AG04449 (cell line): ENCODE measurements around the gene KPNB1.

Experiments used
- CTCF ChIA-PET: fragments of 350-600 bp; formaldehyde crosslinking; extraction: SDS; loops from one replicate; lab custom pipeline; 2021; ENCODE audit warnings: antibody characterized with exemption; lab: Yijun Ruan, JAX
- POLR2A ChIA-PET: fragments of 400-600, 350-600 bp; formaldehyde crosslinking; extraction: SDS; loops from one replicate; lab custom pipeline; 2020; ENCODE audit warnings: antibody characterized with exemption, inconsistent platforms; lab: Yijun Ruan, JAX
- DNase-seq: peaks from one replicate; pipeline ENCODE4 v3.0.0-alpha.2; 2010; ENCODE audit warnings: low read depth, low spot score
- H3K4me3 ChIP-seq: 2 replicates; pipeline ENCODE4 v1.5.1; 2011; ENCODE audit warnings: low read depth, mild to moderate bottlenecking, control low read depth, low read length
- CTCF ChIP-seq: IDR thresholded peaks from one replicate; pipeline ENCODE4 v1.5.1; 2011; ENCODE audit warnings: mild to moderate bottlenecking, moderate library complexity, low read length, control low read depth, inconsistent platforms; ENCODE audit not compliant: insufficient read depth; ENCODE audit errors: missing control alignments

KPNB1 gene

GRCh38 chr17:47641202-47641601, 8.5 kb upstream of the KPNB1 start:
- no peak for DNase-seq
- ChIA-PET POLR2A (interaction anchor here (0.6 kb wide), 1 partner anchor 10 kb away, joined by 4 read pairs; no protein-coding TSS in a partner anchor), CTCF (interaction anchor here (0.6 kb wide), 1 partner anchor 137 kb away, joined by 3 read pairs; no protein-coding TSS in a partner anchor)
- TF ChIP-seq CTCF: no peak
- no peak overlapping the region for H3K4me3 ChIP-seq

DNA sequence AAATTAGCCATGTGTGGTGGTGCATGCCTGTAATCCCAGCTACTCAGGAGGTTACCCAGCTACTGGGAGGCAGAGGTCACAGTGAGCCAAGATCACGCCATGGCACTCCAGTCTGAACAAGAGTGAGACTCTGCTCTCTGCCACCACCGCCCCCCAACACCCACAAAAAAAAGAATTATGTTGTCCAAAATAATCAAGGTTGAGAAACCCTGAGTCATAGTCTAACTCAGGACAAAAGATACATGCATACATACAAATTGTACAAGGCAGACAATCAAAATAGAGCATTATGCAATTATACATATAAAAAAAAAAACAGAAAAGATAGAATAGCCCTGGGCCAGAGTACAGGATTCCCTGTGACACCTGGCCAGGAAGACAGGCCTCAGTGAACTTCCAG, 6.6 kb upstream of the KPNB1 start:
- ChIA-PET CTCF (interaction anchor here (1.0 to 1.5 kb wide), 2 partner anchors 13 to 21 kb away, joined by 3 read pairs; no protein-coding TSS in a partner anchor), POLR2A (no interaction called here)
- no peak for DNase-seq
- H3K4me3 ChIP-seq: no peak overlapping the region
- no peak for TF ChIP-seq CTCF

DNA sequence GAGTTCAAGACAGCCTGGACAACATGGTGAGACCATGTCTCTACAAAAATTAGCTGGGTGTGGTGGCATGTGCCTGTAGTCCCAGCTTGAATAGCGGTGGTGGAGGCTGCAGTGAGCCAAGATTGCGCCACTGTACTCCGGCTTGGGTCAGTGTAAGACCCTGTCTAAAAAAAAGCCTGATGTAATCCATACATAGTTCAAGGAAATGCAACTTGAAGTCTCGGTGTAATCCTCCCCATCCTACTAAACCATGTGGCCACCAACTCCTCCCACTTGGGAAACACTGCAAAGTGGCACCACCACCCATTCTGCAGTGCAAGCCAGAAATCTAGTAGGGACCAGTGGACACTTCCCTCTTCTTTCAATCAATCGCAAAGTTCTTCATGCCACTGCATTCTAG, 5.4 kb upstream of the KPNB1 start:
- TF ChIP-seq CTCF: no peak
- H3K4me3 ChIP-seq: no peak overlapping the region
- CTCF ChIA-PET: interaction anchor here (0.9 kb wide), 1 partner anchor 19 kb away, joined by 3 read pairs; no protein-coding TSS in a partner anchor
- no peak for DNase-seq
- POLR2A ChIA-PET: interaction anchor here (0.6 kb wide), 1 partner anchor 157 kb away, joined by 3 read pairs; no protein-coding TSS in a partner anchor

GRCh38 chr17:47649972-47650524, 329 bp downstream of the KPNB1 start:
- no peak for DNase-seq
- H3K4me3 ChIP-seq: peak overlapping the region; percentile 76
- ChIA-PET CTCF (interaction anchor here (0.6 to 7.8 kb wide), 4 partner anchors 14 to 34 kb away, joined by 4 to 115 read pairs (median 6); no protein-coding TSS in a partner anchor), POLR2A (interaction anchor here (0.7 to 1.6 kb wide), 6 partner anchors 10 to 35 kb away, joined by 3 to 9 read pairs (median 3); no protein-coding TSS in a partner anchor)
- TF ChIP-seq CTCF: no peak

- ChIA-PET POLR2A (interaction anchor here (0.7 to 1.4 kb wide), 2 partner anchors 14 to 30 kb away, joined by 3 to 4 read pairs; no protein-coding TSS in a partner anchor), CTCF (interaction anchor here (0.9 to 7.8 kb wide), 5 partner anchors 13 to 35 kb away, joined by 3 to 115 read pairs (median 5); no protein-coding TSS in a partner anchor)
- peak overlapping the region; percentile 78 for H3K4me3 ChIP-seq
- peak; percentile 55 for DNase-seq
- TF ChIP-seq CTCF: no peak
Measured at GRCh38 chr17:47650525-47651522, 1.1 kb downstream of the KPNB1 start.

DNA sequence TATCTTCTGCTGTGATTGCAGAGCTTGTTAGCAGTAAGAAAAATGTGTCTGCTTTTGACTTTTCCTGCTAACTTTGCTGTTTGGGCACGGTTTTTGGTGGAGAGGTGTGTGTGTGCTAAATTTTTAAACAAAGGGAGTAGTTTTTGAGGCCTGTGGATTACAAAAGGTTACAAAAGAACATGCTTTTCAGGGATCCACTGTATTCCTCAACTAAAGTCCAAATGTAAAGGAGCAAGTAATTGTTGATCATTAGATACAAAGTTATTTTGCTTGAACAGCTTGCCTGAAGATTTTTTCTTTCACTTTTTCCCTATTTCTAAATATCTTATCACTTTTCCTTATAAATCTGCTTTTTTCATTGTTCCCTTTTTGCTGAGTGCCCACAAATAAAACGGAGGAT, 2.0 kb downstream of the KPNB1 start:
- no peak for TF ChIP-seq CTCF
- CTCF ChIA-PET: interaction anchor here (0.9 to 7.8 kb wide), 6 partner anchors 12 to 36 kb away, joined by 3 to 115 read pairs (median 4); no protein-coding TSS in a partner anchor
- no peak overlapping the region for H3K4me3 ChIP-seq
- POLR2A ChIA-PET: no interaction called here
- no peak for DNase-seq
